Skeletal muscle satellite cell (primary cell): ENCODE data around the gene ALKBH1. TPM values are rescaled to one million over a fixed set of nuclear protein-coding genes. Genes with fewer than 3 reads are reported as not detected.
"Not testable (repeated sequence)": the region's sequence is repeated elsewhere in the genome, so short reads cannot be mapped to it uniquely, and the experiment has no call there.

Experiments
- H3K27me3 ChIP-seq: 2 replicates; pipeline ENCODE4 v1.7.0; 2013; ENCODE audit warnings: low read length; ENCODE audit not compliant: control insufficient read depth, insufficient read depth
- H3K36me3 ChIP-seq: 2 replicates; pipeline ENCODE4 v1.7.0; 2013; ENCODE audit warnings: mild to moderate bottlenecking, control low read depth, low read length; ENCODE audit not compliant: insufficient read depth
- H3K4me1 ChIP-seq: 2 replicates; pipeline ENCODE4 v1.7.0; 2013; ENCODE audit warnings: low read length; ENCODE audit not compliant: control insufficient read depth, insufficient read depth
- H3K4me2 ChIP-seq: 2 replicates; pipeline ENCODE4 v1.7.0; 2013; ENCODE audit warnings: mild to moderate bottlenecking, low read length
- H3K4me3 ChIP-seq: 2 replicates; pipeline ENCODE4 v1.7.0; 2013; ENCODE audit warnings: low read length
- H3K9ac ChIP-seq: 2 replicates; pipeline ENCODE4 v1.7.0; 2013; ENCODE audit warnings: mild to moderate bottlenecking, low read depth, low read length, moderate library complexity
- H3K9me3 ChIP-seq: replicated peaks from 2 replicates; pipeline ENCODE4 v1.7.0; 2013; ENCODE audit warnings: mild to moderate bottlenecking, control low read depth, low read length
- small RNA-seq: library from RNA; depleted of rRNA; stranded (forward); fragments of <200 nt; gene quantifications from one replicate; pipeline ENCODE3, GENCODE V24; 2012

The ALKBH1 gene

GRCh38 chr14:77642407-77642806, 65.4 kb downstream of the ALKBH1 start:
- Histone ChIP-seq H3K4me1 (peaks cover 32% of the 10 kb centered on the region), H3K9me3 (no peaks in the 10 kb centered on the region), H3K4me3 (peak overlapping the region; percentile 56), H3K4me2 (peak overlapping the region; percentile 77), H3K27me3 (no peaks in the 10 kb centered on the region), H3K36me3 (no peaks in the 10 kb centered on the region), H3K9ac (peak overlapping the region; percentile 62)

DNA sequence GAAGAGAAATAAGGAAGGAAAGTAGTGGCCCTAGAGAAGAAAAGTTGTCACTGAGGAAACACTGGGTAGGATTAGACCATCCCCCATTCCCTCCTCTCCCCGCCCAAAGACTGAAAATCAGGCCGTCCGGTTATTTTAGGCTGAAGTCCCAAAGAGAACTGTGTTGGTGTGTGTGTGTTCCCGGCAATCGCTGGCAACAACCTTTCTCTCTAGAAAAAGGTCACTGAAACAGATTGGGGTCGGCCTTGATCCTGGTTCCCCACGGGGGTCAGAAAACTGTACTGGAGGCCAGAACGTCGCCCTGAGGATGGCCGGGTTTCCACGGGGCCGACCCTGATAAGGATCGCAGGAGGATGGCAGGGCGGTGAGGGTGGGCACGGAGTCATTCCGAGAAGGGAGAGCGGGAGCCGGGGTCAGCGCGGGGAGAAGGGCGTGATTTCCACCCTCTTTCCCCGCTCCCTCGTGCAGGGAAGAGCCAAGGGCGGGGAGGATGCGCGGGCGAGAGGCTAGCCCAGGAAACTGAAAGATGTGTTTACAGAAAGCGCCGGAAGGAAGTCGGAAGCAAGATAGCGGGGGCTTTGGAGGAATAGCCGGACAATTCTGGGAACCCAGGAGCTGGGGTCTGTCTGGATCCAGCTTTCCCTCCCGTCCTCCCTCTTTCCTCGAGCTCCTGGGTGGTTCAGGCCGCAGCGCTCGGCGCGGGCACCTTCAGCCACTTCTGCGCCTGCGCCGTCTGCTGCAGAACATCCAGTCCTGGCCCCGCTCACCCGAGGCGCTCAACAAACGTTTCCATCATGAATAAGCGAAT, 66.1 kb downstream of the ALKBH1 start:
- Histone ChIP-seq H3K27me3 (no peaks in the 10 kb centered on the region), H3K4me3 (peak overlapping the region; percentile 56), H3K9me3 (no peaks in the 10 kb centered on the region), H3K9ac (peak overlapping the region; percentile 62), H3K36me3 (no peaks in the 10 kb centered on the region), H3K4me1 (peaks cover 34% of the 10 kb centered on the region), H3K4me2 (peak overlapping the region; percentile 77)

DNA sequence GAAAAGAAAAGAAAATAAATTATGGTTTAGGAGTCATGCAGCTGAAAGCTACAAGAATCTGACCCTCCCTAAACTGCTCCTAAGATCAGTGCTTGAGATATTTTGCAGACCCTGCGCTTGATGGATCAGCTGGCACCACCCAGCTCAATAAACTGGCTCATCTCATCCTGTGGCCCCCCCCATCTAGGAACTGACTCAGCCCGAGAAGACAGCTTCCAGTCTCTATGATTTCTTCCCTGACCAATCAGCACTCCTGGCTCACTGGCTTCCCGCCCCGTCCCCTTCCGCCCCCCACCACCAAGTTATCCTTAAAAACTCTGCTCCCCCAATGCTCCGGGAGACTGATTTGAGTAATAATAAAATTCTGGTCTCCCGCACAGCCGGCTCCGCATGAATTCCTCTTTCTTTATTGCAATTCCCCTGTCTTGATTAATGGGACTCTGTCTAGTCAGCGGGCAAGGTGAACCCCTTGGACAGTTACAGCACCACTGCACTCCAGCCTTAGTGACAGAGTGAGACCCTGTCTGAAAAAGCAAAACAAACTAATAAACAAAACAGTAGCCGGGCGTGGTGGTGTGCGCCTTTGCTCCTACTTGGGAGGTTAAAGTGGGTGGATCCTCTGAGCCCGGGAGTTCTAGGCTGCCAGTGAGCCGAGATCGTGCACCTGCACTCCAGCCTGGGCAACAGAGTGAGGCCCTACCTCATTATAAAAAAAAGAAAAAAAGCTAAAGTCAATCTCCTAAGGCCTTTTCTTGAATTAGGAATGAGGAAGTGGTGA, 66.9 kb downstream of the ALKBH1 start:
- H3K27me3 ChIP-seq: no peaks in the 10 kb centered on the region
- H3K9me3 ChIP-seq: no peaks in the 10 kb centered on the region
- H3K36me3 ChIP-seq: no peaks in the 10 kb centered on the region
- peak overlapping the region; percentile 77 for H3K4me2 ChIP-seq
- peaks cover 34% of the 10 kb centered on the region for H3K4me1 ChIP-seq
- H3K4me3 ChIP-seq: no peak overlapping the region
- H3K9ac ChIP-seq: peak overlapping the region; percentile 62

GRCh38 chr14:77638771-77639171, 69.1 kb downstream of the ALKBH1 start:
- H3K27me3 ChIP-seq: no peaks in the 10 kb centered on the region
- no peak overlapping the region for H3K4me3 ChIP-seq
- H3K9me3 ChIP-seq: no peaks in the 10 kb centered on the region
- H3K4me1 ChIP-seq: peaks cover 34% of the 10 kb centered on the region
- H3K9ac ChIP-seq: peak overlapping the region; percentile 74
- no peaks in the 10 kb centered on the region for H3K36me3 ChIP-seq
- H3K4me2 ChIP-seq: peak overlapping the region; percentile 35

GRCh38 chr14:77635869-77636268, 72.0 kb downstream of the ALKBH1 start:
- H3K4me3 ChIP-seq, H3K9me3 ChIP-seq, H3K27me3 ChIP-seq, H3K9ac ChIP-seq, H3K36me3 ChIP-seq, H3K4me2 ChIP-seq: not testable (repeated sequence)
- H3K4me1 ChIP-seq: peaks cover 19% of the 10 kb centered on the region

GRCh38 chr14:77635466-77635865, 72.4 kb downstream of the ALKBH1 start:
- H3K9ac ChIP-seq, H3K4me2 ChIP-seq, H3K36me3 ChIP-seq, H3K9me3 ChIP-seq, H3K4me3 ChIP-seq, H3K27me3 ChIP-seq: not testable (repeated sequence)
- peaks cover 19% of the 10 kb centered on the region for H3K4me1 ChIP-seq

GRCh38 chr14:77630111-77630510, 77.7 kb downstream of the ALKBH1 start:
- Histone ChIP-seq H3K4me1 (no peaks in the 10 kb centered on the region), H3K27me3 (no peaks in the 10 kb centered on the region), H3K9ac (no peak overlapping the region), H3K4me3 (no peak overlapping the region), H3K4me2 (no peak overlapping the region), H3K9me3 (no peaks in the 10 kb centered on the region), H3K36me3 (no peaks in the 10 kb centered on the region)

GRCh38 chr14:77625360-77625759, 82.5 kb downstream of the ALKBH1 start:
- no peaks in the 10 kb centered on the region for H3K27me3 ChIP-seq
- no peak overlapping the region for H3K9ac ChIP-seq
- no peaks in the 10 kb centered on the region for H3K9me3 ChIP-seq
- H3K4me1 ChIP-seq: no peaks in the 10 kb centered on the region
- no peak overlapping the region for H3K4me2 ChIP-seq
- H3K4me3 ChIP-seq: no peak overlapping the region
- H3K36me3 ChIP-seq: no peaks in the 10 kb centered on the region

DNA sequence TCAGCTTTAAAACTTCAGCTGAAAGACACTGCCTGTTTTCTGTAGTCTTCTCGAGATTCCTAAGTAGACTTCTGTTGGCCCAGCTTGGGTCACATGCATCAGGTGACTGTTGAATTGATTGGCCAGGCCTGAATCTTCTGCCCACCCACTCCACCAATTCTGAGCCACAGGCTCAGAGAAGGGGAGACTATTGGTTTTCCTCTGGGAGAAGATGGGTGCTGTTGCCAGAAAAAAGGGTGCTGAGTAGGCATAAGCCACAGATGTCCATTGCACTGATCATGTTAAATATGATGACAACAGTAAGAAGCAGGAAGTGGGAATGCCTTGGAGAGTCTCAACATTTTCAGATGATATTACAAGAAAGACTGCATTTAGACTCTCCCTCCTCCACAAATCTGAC, 84.6 kb downstream of the ALKBH1 start:
- Histone ChIP-seq H3K4me3 (no peak overlapping the region), H3K27me3 (no peaks in the 10 kb centered on the region), H3K4me1 (no peaks in the 10 kb centered on the region), H3K36me3 (no peaks in the 10 kb centered on the region), H3K4me2 (no peak overlapping the region), H3K9ac (no peak overlapping the region), H3K9me3 (no peaks in the 10 kb centered on the region)

Small RNA genes within 50 kb of the gene (small RNA-seq; reads per million reads assigned to genes)
- not detected for gene COX6CP11
